CD4-positive, alpha-beta T cell treated with Interleukin-17A for 4 hours (primary cell): ENCODE data around the gene MLH3.

Experiments used
- DNase-seq: peaks from one replicate; pipeline ENCODE4 v3.0.0-alpha.2; 2020; ENCODE audit warnings: mixed read lengths

MLH3 gene

GRCh38 chr14:74982661-74983060 lies 68.6 kb downstream of the MLH3 start:
- no peak for DNase-seq

- DNase-seq, result no peak
Measured at GRCh38 chr14:74981833-74982232, 69.4 kb downstream of the MLH3 start.

- no peak for DNase-seq
Measured at GRCh38 chr14:74981462-74981782, 69.8 kb downstream of the MLH3 start.

- no peak for DNase-seq
Measured at GRCh38 chr14:74980731-74981461, 70.4 kb downstream of the MLH3 start.

GRCh38 chr14:74980398-74980730 lies 70.9 kb downstream of the MLH3 start:
- DNase-seq, result no peak

- no peak for DNase-seq
Measured at GRCh38 chr14:74979442-74980397, 71.5 kb downstream of the MLH3 start.

GRCh38 chr14:74979029-74979428 lies 72.2 kb downstream of the MLH3 start:
- no peak for DNase-seq

- DNase-seq, result no peak
Measured at GRCh38 chr14:74978416-74978947, 72.8 kb downstream of the MLH3 start.

GRCh38 chr14:74977901-74978385 lies 73.3 kb downstream of the MLH3 start:
- no peak for DNase-seq

- no peak for DNase-seq
Measured at GRCh38 chr14:74977164-74977900, 73.9 kb downstream of the MLH3 start.

- DNase-seq, result no peak
Measured at GRCh38 chr14:74976264-74977113, 74.8 kb downstream of the MLH3 start.

GRCh38 chr14:74975059-74975810 lies 76.0 kb downstream of the MLH3 start:
- no peak for DNase-seq

GRCh38 chr14:74974364-74975058 lies 76.8 kb downstream of the MLH3 start:
- DNase-seq, result no peak

GRCh38 chr14:74973905-74974363 lies 77.3 kb downstream of the MLH3 start:
- DNase-seq, result no peak

- peak; percentile 35 for DNase-seq
Measured at GRCh38 chr14:74973003-74973653, 78.1 kb downstream of the MLH3 start.

GRCh38 chr14:74968811-74969210 lies 82.5 kb downstream of the MLH3 start:
- DNase-seq, result no peak

- no peak for DNase-seq
Measured at GRCh38 chr14:74965486-74966153, 85.6 kb downstream of the MLH3 start.

GRCh38 chr14:74964787-74965485 lies 86.3 kb downstream of the MLH3 start:
- DNase-seq, result no peak
